Activated CD8-positive, alpha-beta memory T cell treated with anti-CD3 and anti-CD28 coated beads for 4 hours (primary cell): ENCODE data around the gene CTIF.

ENCODE experiments used
- DNase-seq, 2 donors: peaks; one replicate each; pipeline ENCODE4 v3.0.0-alpha.2; 2020; ENCODE audit warnings: low read depth in 2 of 2

The CTIF gene

GRCh38 chr18:48732767-48733424, 194.1 kb downstream of the CTIF start:
- DNase-seq: no peak

GRCh38 chr18:48733643-48734253, 194.9 kb downstream of the CTIF start:
- DNase-seq: no peak

GRCh38 chr18:48734460-48734859, 195.6 kb downstream of the CTIF start:
- DNase-seq: no peak

GRCh38 chr18:48735080-48735676, 196.3 kb downstream of the CTIF start:
- DNase-seq: no peak

- no peak for DNase-seq
Observed at GRCh38 chr18:48735681-48736255, 196.9 kb downstream of the CTIF start.

- DNase-seq: no peak
Observed at GRCh38 chr18:48736321-48737260, 197.8 kb downstream of the CTIF start.

GRCh38 chr18:48739266-48740067, 200.6 kb downstream of the CTIF start:
- no peak for DNase-seq

GRCh38 chr18:48740068-48740440, 201.2 kb downstream of the CTIF start:
- DNase-seq: no peak

GRCh38 chr18:48740851-48741485, 202.1 kb downstream of the CTIF start:
- no peak for DNase-seq

- no peak for DNase-seq
Observed at GRCh38 chr18:48741866-48742265, 203.0 kb downstream of the CTIF start.

- no peak for DNase-seq
Observed at GRCh38 chr18:48742304-48742703, 203.5 kb downstream of the CTIF start.

- no peak for DNase-seq
Observed at GRCh38 chr18:48742706-48743475, 204.1 kb downstream of the CTIF start.

- no peak for DNase-seq
Observed at GRCh38 chr18:48743886-48744285, 205.1 kb downstream of the CTIF start.

GRCh38 chr18:48745293-48745692, 206.5 kb downstream of the CTIF start:
- no peak for DNase-seq

GRCh38 chr18:48749768-48750167, 210.9 kb downstream of the CTIF start:
- no peak for DNase-seq

GRCh38 chr18:48750485-48751175, 211.8 kb downstream of the CTIF start:
- DNase-seq: no peak

- DNase-seq: no peak
Observed at GRCh38 chr18:48751727-48752468, 213.1 kb downstream of the CTIF start.

GRCh38 chr18:48752478-48752877, 213.6 kb downstream of the CTIF start:
- DNase-seq: no peak
